GM10266 (cell line): ENCODE measurements around the gene ROBO2.

Experiments
- DNase-seq: peaks from one replicate; pipeline ENCODE4 v3.0.0; 2012; ENCODE audit errors: extremely low spot score
- CTCF ChIP-seq: IDR thresholded peaks from 2 replicates; pipeline ENCODE4 v1.5.1; 2012; ENCODE audit warnings: mild to moderate bottlenecking, low read depth; ENCODE audit not compliant: control insufficient read depth, insufficient read depth; ENCODE audit errors: missing control alignments

ROBO2 gene

GRCh38 chr3:77142578-77142977, 102.7 kb downstream of the ROBO2 start:
- TF ChIP-seq CTCF = no peak
- DNase-seq = no peak

- DNase-seq = no peak
- TF ChIP-seq CTCF = no peak
Observed at GRCh38 chr3:77146004-77146403, 106.1 kb downstream of the ROBO2 start.

GRCh38 chr3:77147836-77148578, 108.1 kb downstream of the ROBO2 start:
- DNase-seq = no peak
- no peak for TF ChIP-seq CTCF

GRCh38 chr3:77149382-77149781, 109.5 kb downstream of the ROBO2 start:
- no peak for DNase-seq
- TF ChIP-seq CTCF = no peak

GRCh38 chr3:77150028-77150427, 110.1 kb downstream of the ROBO2 start:
- no peak for DNase-seq
- TF ChIP-seq CTCF = no peak

- DNase-seq = no peak
- no peak for TF ChIP-seq CTCF
Observed at GRCh38 chr3:77150759-77151158, 110.9 kb downstream of the ROBO2 start.

GRCh38 chr3:77158730-77159581, 119.1 kb downstream of the ROBO2 start:
- no peak for DNase-seq
- TF ChIP-seq CTCF = no peak
